ENCODE results near the gene DCAF15.
"Not testable (repeated sequence)": the region's sequence is repeated elsewhere in the genome, so short reads cannot be mapped to it uniquely, and the experiment has no call there.

The DCAF15 gene

DNA sequence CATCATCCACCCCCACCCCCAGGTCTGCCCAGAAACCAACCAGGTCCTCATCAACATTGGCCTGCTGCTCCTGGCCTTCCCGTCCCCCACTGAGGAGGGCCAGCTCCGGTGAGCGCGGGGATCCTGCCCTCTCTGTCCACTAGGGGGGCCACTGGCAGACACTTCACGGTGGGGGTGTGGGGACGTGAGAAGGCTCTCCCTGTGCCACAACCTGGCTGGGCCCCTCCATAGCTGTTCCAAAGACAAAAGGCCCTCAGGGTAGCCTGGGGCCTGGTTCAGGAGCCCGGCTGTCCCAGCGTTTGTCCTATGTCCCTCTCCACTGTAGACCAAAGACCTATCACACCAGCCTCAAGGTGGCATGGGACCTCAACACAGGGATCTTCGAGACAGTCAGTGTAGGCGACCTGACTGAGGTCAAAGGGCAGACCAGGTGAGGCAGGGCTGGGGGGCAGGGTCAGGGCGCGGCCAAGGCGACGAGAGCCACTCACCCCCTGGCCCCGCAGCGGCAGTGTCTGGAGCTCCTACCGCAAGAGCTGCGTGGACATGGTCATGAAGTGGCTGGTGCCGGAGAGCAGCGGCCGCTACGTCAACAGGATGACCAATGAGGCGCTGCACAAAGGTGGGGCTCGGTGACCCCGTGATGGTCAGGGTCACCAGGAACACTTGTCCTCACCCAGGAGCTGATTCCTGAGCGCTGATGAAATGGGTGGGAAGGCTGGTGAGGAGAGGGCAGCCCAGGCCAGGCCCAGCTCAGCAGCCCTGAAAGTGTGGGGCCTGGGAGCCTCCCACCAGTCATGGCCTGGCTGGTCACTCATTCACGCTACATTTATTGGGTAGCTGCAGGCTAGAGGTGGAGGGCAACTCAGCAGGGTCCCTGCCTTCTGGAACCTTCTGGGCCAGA lies 7.9 kb downstream of the DCAF15 start:
- DNase-seq (ENCODE audit: low read depth): no peak

DNA sequence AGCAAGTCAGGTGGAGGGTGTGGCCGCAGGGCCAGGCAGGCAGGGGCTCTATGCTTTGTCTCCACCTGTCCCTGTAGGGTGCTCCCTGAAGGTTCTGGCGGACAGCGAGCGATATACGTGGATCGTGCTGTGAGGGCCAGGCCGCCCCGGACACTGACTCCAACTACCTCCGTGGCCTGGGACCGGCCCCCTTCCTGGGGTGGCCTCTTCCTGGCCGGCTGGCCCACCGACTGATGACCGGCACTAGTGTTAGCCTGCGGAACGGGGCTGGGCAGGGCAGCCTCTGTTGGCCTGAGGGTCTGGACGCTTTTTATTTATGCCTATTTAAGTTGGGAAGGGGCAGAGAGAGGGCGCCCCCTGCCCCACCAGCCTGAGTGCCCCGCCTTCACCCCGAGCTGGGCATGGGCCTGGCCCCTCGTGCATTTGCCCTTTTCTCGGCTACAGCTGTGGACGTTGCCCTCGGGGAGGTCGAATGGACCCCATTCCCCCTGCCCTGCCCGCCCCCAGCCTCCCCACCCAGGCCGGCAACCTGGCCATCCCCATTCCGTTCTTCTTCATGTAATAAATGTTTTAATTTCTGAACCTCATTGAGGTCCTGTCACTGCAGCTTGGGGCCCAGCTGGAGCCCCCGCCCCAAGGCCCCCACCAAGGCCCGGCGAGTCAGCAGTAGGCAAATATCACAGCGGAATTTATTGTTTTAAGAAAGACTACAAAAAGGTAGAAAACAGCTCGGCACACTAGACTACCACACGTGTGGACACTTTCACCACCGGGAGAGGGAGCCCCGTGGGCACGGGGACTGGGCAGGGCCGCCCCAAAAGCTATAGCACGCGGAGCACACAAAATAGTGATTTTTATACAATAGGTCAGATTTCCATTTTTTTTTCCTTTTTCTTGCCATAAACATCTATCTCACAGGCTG lies 8.8 kb downstream of the DCAF15 start:
- no peak for DNase-seq (ENCODE audit: low read depth)

DNA sequence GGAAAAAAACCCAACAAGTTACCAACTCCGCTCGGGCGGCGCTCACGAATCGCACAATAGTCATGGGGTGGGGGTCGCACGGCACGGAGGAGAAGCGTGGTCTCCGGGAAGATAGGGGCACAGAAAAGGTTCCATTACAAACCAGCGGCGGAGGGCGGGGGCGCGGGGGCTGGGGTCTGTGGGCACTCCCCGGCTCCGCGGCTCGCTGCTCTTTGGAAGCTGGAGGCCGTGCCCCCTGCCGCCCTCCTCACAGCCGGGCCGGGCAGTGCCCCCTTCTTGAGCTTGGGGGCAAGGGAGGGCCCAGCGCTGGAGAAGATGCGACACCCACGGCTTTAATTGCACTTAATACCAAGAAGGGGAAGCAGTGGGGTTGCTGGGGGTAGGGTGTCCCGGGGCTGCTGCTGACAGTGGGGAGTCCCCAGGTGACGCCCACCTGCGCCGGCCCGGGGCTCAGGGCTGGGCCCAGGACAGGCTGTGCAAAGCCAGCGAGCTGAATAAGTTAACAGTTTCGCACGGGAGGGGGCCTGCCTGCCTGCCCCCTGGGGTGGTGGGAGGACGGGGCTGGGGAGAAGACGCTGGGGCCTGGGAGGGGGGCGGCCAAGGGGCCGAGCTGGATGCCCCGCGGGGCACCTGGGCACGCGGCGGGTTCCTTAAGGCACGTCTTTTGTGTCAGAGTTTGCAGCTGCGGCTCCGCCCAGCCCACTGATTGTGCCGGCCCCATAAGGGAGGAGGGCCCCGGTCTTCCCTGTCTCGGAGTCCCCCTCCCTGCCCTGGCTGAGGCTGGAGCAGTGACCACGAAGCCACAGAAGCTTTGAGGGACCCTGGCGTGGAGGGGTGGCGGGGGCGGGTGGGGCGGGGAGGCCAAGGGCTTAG lies 9.8 kb downstream of the DCAF15 start:
- no peak for DNase-seq (ENCODE audit: low read depth)

DNA sequence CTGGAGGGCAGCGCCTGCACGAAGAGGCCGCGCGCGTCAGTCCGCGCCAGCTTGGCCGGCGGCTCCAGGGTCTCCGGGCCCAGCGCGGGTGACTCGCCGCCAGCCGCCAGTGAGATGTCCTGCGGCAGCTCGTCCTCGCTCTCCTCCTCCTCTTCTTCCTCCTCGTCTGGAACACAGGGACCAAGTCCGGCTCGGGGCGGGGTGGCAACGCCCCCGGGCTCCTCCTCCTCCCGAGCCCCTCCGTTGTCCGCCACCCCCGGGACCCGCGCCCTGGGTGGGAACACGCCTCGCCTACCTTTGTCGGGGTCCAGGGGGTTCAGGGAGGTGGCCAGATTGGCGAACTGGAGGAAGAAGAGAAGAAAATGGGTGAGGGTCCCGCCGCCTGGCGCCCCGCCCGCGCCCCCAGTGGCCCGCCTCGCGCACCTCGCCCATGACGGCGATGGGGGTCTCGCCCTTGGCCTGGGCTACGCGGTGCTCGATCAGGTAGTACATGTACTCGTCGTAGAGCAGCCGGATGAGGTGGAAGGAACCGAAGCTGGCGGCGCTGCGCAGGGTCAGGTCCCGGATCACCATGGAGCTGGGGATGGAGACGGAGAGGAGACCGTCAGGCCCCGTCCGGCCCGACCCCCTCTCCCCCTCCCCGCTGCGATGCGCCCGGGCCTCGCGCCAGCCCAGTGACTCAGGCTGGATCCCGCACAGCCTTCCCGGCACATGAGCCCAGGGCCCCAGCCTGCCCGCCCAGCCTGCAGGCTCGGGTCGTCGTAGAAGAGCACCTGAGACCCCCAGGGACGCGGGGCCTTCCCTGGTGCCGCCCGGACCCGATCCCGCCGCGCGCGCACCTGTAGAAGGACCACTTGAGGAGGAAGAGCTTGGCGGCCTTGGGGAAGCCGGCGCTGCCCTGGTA lies 10.6 kb downstream of the DCAF15 start:
- no peak for DNase-seq (ENCODE audit: low read depth)

DNA sequence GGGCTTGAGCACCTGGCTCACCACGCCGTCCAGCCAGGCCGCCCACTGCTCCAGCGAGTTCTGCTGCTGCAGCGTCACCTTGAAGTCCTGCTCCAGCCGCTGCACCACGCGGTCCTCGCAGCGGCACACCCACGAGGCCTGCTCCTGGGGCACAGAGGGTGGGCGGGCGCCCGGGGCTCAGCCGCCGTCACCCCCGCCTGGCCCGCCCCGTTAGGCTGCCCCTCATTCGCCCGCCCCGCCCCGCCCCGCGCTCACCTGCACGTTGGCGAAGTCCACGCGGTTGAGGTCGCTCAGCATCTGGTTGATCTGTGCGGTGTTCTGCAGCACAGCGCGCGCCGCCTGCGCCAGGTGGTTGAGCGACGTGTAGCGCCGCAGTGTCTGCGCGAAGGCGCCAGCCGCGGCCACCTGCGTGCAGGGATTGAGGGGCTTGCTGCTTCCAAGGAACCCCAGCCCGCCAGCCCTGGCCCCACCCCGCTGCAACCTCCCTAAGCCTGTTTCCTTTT lies 11.3 kb downstream of the DCAF15 start:
- DNase-seq (ENCODE audit: low read depth): no peak

DNA sequence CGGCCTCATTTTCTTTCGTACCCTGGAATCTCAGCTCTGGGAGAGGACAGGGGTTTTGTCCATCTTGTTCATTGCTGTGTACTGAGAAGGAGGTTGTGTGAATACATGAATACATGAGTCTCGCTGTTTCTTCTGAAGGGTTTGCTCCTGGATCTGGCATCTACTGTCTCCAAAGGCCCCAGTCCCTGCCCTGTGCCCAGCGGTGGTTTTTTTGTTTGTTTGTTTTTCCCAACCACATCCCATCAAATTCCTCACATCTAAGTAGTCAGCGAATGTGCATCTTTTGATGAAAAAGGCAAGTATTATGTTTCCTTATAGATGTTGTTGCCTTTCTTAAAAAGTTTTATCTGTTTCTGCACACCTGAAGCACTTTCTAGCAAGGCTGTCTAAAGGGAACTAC lies 12.5 kb downstream of the DCAF15 start:
- DNase-seq (ENCODE audit: low read depth): no peak

DNA sequence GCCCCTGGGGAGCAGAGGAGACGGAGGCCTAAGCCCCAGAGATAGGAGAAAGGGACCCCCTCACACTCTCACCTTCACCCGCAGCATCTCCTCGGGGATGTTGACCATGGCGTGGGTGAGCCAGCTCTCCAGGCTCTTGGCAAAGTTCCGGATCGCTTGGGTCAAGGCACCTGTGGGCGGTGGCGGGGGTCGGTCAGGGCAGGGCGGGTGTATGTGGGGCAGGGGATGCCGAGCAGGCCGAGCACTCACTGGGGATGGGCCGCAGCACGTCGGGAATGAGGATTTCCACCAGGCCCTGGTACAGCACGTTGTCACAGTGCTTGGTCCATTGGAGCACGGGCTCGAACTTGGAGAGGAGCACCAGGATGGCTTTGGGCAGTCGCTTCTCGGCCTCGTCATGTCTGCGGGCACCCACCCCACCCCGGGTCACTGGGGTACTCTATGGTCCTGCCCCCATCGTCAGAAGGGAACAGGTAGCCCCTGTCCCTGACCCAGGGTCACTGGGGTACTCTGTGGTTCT lies 13.1 kb downstream of the DCAF15 start:
- DNase-seq (ENCODE audit: low read depth): no peak

DNA sequence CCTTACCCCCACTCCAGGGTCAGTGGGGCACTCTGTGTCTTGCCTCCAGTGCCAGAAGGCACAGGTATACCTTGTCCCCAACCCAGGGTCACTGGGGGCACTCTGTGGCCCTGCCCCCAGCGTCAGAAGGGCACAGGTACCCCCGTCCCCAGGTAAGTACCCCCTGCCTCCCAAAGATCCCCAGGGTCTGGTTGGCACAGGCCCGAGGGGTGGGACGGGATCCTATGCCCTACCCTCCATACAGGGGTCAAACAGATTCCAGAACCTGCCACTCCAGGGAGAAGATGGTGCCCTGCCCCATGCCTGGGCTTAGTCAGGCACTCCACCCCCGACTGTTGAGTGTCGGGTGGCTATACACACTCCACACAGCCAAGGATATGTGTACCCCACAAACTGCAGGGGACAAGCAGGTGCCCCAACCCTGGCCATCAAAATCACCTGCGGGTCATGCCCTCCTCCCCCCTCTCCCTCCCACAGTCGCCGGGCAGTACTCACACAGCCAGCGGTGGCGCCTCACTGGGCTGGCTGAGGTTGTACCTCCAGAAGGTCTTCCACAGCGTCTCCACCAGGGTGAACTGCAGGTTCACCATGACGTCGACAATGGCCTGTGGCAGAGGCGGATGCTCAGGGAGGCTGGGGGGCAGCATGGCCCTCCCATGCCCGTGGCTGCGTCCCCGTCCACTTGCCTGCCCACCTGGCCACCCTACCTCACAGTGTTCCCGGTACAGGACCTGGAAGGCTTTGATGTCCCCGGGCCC lies 13.8 kb downstream of the DCAF15 start:
- DNase-seq (ENCODE audit: low read depth): no peak

DNA sequence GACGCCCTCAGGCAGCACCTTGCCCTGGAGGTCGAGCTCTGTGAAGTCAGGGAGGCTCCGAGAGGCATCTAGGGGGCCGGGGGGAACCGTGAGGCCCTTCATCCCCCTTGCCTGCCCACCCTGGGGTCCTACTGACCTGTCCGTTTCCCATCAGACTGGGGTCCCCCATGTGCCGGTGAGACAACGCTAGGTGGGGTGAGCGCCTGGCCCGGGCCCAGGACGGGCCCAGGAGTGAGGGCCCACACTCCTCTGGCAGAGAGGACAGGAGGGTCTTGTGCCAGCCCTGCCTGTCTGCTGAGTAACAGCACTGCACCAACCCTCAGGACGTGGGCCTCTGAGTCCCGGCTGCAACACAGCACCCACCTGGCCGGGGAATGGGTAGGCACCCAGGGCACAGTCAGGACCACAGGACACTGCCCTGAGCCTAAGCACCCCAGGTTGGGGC lies 14.4 kb downstream of the DCAF15 start:
- no peak for DNase-seq (ENCODE audit: low read depth)

DNA sequence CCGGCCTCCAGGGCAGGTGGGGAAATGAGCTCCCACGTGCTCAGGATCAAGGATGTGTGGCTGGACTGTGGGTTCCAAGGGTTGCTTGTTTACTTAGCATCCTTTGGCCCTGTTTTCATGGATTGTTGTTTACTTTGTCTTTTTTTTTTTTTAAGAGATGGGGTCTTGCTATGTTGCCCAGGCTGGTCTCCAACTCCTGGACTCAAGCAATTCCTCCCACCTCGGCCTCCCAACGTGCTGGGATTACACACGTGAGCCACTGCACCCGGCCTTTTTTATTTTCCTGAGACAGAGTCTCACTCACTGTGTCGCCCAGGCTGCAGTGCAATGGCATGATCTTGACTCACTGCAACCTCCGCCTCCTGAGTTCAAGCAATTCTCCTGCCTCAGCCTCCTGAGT lies 14.9 kb downstream of the DCAF15 start:
- DNase-seq (ENCODE audit: low read depth): not testable (repeated sequence)

DNA sequence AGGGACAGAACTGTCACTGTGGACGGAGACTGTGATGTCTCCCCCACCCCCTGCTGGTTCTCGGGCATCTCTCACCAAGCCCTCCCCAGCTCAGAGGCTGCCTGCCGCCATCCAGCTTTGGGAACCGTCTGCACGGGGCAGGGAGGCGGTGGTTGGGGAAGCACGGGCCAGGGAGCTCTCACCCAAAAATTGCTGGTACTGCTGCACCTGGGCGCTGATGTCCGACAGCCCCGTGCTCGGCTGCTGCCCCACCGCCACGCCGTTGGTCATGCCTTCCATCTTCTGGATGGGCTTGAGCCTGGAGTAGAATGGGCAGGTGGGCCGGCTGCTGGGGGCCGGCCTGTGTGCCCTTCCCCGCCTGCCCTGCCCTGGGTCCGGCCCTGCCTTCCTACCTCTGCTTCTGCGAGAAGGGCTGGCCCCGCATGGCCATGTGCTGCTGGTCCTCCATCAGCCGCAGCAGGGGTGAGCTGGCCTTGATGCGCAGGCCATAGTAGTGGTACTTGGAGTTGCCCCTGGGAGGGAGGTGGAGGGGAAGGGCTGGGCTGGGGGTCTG lies 16.1 kb downstream of the DCAF15 start:
- no peak for DNase-seq (ENCODE audit: low read depth)

DNA sequence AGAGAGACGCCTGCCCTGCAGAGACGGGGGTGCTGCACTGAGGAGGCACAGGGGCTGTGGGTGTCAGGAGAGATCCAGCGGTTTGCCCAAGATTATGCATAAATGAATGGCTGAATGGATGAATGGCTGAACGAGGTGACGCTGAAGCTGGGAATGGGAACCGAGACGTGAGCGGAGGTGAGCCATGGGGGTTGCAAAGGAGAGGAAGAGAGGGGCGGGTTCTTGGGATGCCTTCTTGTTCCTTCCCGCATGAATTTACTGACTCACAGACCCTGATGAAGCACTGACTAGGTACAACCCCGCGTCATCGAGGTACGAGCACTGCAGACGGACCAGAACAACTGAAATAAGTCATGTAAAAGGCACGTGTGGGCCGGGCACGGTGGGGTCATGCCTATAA lies 16.7 kb downstream of the DCAF15 start:
- DNase-seq (ENCODE audit: low read depth): no peak

DNA sequence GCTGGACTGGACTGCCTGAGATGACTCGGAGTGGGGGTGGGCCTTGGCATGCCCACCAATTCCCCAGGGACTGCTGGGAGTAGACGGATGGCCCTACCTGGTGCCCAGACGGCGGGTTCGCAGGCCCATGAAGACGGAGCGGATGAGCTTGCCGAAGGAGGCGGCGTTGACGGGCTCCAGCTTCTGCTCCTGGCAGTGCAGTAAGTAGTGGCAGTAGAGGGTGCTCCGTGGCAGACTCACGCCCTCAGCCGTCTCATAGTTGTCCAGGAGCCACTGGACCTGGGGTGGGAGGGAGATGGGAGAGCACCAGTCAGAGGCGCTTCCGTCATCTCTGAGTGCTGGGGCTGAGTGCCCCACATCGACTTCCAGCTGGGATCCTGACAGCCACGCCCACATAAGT lies 17.6 kb downstream of the DCAF15 start:
- no peak for DNase-seq (ENCODE audit: low read depth)

DNA sequence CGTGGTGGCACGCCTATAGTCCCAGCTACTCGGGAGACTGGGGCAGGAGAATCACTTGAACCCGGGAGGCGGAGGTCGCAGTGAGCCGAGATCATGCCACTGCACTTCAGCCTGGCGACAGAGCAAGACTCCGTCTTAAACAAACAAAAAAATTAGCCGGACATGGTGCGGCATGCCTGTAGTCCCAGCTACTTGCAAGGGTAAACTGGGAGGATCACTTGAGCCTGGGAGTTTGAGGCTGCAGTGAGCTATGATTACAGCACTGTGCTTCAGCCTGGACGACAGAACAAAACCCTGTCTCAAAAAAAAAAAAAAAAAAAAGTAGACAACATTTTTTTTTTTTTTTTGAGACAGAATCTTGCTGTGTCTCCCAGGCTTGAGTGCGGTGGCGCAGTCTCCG lies 19.6 kb downstream of the DCAF15 start:
- DNase-seq (ENCODE audit: low read depth): not testable (repeated sequence)

DNA sequence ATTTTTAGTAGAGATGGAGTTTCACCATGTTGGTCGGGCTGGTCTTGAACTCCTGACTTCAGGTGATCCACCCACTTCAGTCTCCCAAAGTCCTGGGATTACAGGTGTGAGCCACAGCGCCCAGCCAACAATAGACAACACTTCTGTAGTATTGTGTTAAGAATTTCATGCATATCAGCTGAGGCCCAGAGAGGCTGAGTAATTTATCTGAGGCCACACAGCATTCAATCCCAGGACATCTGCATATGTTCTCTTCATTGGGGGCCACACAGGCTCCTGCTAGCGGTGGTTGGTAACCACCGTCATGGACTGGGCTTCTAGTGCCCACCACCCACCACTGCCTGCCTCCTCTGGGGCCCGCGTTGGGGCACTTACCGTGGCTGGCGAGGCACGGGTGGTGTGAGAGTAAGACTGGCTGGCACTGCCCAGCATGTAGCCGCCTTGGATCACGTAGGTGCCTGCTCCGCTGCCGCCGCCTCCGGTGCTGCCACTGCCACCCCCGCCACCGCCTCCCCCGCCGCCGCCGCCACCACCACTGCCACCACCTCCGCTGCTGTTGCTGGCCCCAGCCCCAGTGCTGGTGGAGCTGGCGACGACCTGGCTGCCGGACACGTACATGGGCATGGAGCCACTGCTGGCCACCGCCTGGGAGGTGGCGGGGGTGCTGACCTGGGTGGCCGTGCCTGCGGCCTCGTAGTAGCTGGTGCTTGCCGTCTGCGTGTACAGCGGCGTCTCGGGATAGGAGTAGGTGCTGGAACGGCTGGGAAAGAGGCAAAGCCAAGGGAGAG lies 20.3 kb downstream of the DCAF15 start:
- no peak for DNase-seq (ENCODE audit: low read depth)

DNA sequence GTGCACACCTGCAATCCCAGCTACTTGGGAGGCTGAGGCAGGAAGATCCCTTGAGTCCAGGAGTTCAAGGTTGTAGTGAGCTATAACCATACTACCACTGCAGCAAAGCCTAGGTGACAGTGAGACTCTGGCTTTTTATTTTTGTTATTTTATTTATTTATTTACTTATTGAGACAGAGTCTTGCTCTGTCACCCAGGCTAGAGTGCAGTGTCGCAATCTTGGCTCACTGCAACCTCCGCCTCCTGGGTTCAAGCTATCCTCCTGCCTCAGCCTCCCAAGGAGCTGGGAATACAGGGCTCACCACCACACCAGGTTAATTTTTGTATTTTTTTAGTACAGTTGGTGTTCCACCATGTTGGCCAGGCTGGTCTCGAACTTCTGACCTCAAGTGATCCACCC lies 21.2 kb downstream of the DCAF15 start:
- not testable (repeated sequence) for DNase-seq (ENCODE audit: low read depth)

DNA sequence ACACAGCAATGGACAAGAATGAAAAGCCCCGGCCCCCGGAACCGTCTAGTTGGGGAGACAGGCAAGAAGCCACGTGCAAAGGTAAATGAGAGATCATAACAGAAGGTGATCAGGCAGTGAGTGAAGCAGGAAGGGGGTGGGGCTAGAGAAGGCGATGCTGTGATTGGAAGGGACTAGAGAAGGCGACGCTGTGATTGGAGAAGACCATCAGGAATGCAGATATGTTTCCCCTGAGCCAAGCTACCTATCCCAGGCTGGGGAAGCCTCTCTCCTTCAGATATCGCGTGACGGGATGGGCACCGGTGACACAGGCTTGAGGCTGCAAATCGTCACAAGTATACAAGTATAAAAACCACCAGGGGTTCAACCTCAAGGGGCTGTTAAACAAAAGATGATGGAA lies 21.8 kb downstream of the DCAF15 start:
- DNase-seq (ENCODE audit: low read depth): no peak

DNA sequence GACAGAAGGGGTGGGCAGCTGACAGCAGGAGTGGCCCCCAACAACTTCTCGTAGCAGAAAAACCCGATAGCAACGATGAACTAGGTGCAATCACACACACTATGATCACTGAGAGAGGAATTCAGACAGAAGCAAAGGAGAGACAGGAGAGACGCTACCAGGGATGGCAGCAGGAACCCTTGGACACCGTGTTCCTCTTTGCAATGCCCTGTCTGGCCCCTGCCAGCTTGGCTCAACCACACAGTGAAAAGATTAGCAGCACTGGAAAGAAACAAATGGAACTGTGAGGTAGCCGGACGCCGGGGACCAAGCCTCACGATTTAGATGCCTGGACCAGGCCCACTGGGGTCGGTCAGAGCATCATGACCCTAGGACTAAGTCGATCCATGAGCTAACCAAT lies 23.6 kb downstream of the DCAF15 start:
- no peak for DNase-seq (ENCODE audit: low read depth)

DNA sequence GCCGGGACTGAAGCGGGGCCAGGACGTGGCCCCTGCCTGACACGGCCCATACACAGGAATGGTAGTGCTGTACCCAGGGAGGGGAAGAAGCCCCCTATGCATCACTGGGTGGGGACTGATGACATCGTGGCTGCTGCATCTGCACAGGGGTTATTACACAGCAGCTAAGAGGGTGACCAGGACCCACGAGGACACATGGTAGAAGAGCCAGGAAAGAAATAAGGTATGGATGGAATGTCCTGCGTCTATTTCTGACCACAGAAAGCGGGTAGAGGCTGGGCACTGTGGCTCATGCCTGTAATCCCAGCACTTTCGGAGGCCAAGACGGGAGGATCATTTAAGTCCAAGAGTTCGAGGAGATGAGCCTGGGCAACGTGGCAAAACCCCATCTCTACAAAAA lies 24.1 kb downstream of the DCAF15 start:
- no peak for DNase-seq (ENCODE audit: low read depth)

Data from stimulated activated CD8-positive, alpha-beta memory T cell treated with anti-CD3 and anti-CD28 coated beads, Interleukin-12 subunit alpha, Interleukin-12 subunit beta, amount 100 ng/mL, for 1 hour (primary cell).